Sigmoid colon (tissue), 4 donors: ENCODE results near the gene HES6.

Experiments
- CTCF ChIP-seq, 4 experiments: fragments of 450-650 bp in 3 of 4; fragments of 200-600 bp in 1 of 4; IDR thresholded peaks; one replicate each; pipeline ENCODE4 v1.5.1; 2016 to 2019; ENCODE audit warnings: antibody characterized with exemption in 4 of 4, mild to moderate bottlenecking in 3 of 4, moderate library complexity in 2 of 4
- EP300 ChIP-seq, 4 donors: sonication (generic); formaldehyde crosslinking; IDR thresholded peaks; one replicate each; pipeline ENCODE4 v1.6.1; 2017; ENCODE audit warnings: antibody characterized with exemption in 4 of 4
- POLR2A ChIP-seq, 2 donors: fragments of 450-650 bp; IDR thresholded peaks; one replicate each; pipeline ENCODE4 v1.6.1; 2016; ENCODE audit warnings: antibody characterized with exemption in 2 of 2, mild to moderate bottlenecking in 2 of 2, moderate library complexity in 2 of 2
- POLR2AphosphoS5 ChIP-seq, 4 donors: sonication (generic); formaldehyde crosslinking; IDR thresholded peaks; one replicate each; pipeline ENCODE4 v1.6.1; 2017; ENCODE audit warnings: antibody characterized with exemption in 4 of 4

- TF ChIP-seq POLR2A (IDR thresholded peaks at IDR 0.05) (no peak), CTCF (IDR thresholded peaks at IDR 0.05) (no peak), EP300 (IDR thresholded peaks at IDR 0.05) (no peak), POLR2AphosphoS5 (IDR thresholded peaks at IDR 0.05) (no peak)
Observed at GRCh38 chr2:238247841-238248453, 8.1 kb upstream of the HES6 start.
